GM12878 (cell line): ENCODE measurements around the gene GLRX5. TPM values are rescaled to one million over a fixed set of nuclear protein-coding genes. Genes with fewer than 3 reads are reported as not detected.

Source experiments
- ATAC-seq: fragments of 200-7000 bp; cut with Tn5 transposase; 3 replicates; pipeline ENCODE4 v1.9.1; 2020; ENCODE audit warnings: mild to moderate bottlenecking, moderate library complexity
- BruUV-seq: library from RNA; stranded (reverse); fragments of 400-500 nt; replicated peaks from 2 replicates; lab custom pipeline; 2021; lab: Mats Ljungman, UMichigan
- CTCF ChIA-PET: fragments of 300-600 bp; sonication (Branson Sonifier 250); formaldehyde crosslinking; extraction: SDS; loops from one replicate; lab custom pipeline; 2021; ENCODE audit warnings: inconsistent platforms; lab: Yijun Ruan, JAX
- POLR2A ChIA-PET: fragments of 350-600 bp; formaldehyde crosslinking; extraction: SDS; loops from one replicate; lab custom pipeline; 2021; ENCODE audit warnings: inconsistent platforms; lab: Charles Lee
- RAD21 ChIA-PET: fragments of 300-600 bp; sonication (Branson Sonifier 250); formaldehyde crosslinking; loops from one replicate; lab custom pipeline; 2023; ENCODE audit warnings: antibody characterized with exemption; ENCODE audit not compliant: unreplicated experiment; lab: Charles Lee
- SMC1A ChIA-PET: fragments of 300-600 bp; sonication (Branson Sonifier 250); formaldehyde crosslinking; loops from one replicate; lab custom pipeline; 2023; ENCODE audit not compliant: unreplicated experiment, uncharacterized antibody; lab: Charles Lee
- DNase-seq: peaks from one replicate; pipeline ENCODE4 v3.0.0-alpha.2; 2011; ENCODE audit warnings: low read depth, low spot score
- FAIRE-seq: peaks from 3 replicates; lab custom pipeline; 2011; peaks lifted over from hg19 to GRCh38; lab: Jason Lieb, UNC
- H2AFZ ChIP-seq: 2 replicates; pipeline ENCODE4 v1.6.0; 2011; ENCODE audit warnings: low read depth, low read length, control low read depth; ENCODE audit not compliant: control insufficient read depth
- H3K27ac ChIP-seq: 2 replicates; pipeline ENCODE4 v1.5.1; 2011; ENCODE audit warnings: control low read depth; ENCODE audit not compliant: control insufficient read depth, insufficient read depth
- H3K27me3 ChIP-seq, 2 experiments: replicated peaks in 1 of 2; 2 replicates each; pipeline versions ENCODE4 v1.6.0 to v1.6.1; 2011; ENCODE audit warnings: low read length in 1 of 2; ENCODE audit not compliant: control insufficient read depth in 2 of 2, insufficient read depth in 2 of 2
- H3K36me3 ChIP-seq, 2 experiments: 2 replicates each; pipeline ENCODE4 v1.5.1; 2011; ENCODE audit warnings: low read length in 1 of 2; ENCODE audit not compliant: control insufficient read depth in 2 of 2, insufficient read depth in 2 of 2
- H3K4me1 ChIP-seq: 2 replicates; pipeline ENCODE4 v1.6.1; 2011; ENCODE audit warnings: mild to moderate bottlenecking, low read length, moderate library complexity, mixed read lengths; ENCODE audit not compliant: control insufficient read depth, insufficient read depth
- H3K4me2 ChIP-seq: 2 replicates; pipeline ENCODE4 v1.6.0; 2011; ENCODE audit warnings: control low read depth; ENCODE audit not compliant: control insufficient read depth, insufficient read depth
- H3K4me3 ChIP-seq: fragments of 200-600 bp; sonication (generic); 2 replicates; pipeline ENCODE4 v1.5.1; 2016
- H3K79me2 ChIP-seq: 2 replicates; pipeline ENCODE4 v1.6.0; 2011; ENCODE audit warnings: low read length; ENCODE audit not compliant: control insufficient read depth, insufficient read depth
- H3K9ac ChIP-seq: 2 replicates; pipeline ENCODE4 v1.8.0; 2011; ENCODE audit warnings: low read length, control low read depth, mixed read lengths; ENCODE audit not compliant: control insufficient read depth, insufficient read depth
- H3K9me3 ChIP-seq: replicated peaks from 3 replicates; pipeline ENCODE4 v1.5.1; 2011; ENCODE audit warnings: mild to moderate bottlenecking, low read length; ENCODE audit not compliant: control insufficient read depth, insufficient read depth
- H4K20me1 ChIP-seq: 2 replicates; pipeline ENCODE4 v1.6.0; 2011; ENCODE audit not compliant: control insufficient read depth, insufficient read depth
- JUND ChIP-seq: IDR thresholded peaks from 2 replicates; pipeline ENCODE4 v1.6.1; 2012; ENCODE audit warnings: low read depth, mild to moderate bottlenecking, low read length, improper control_type of control experiment, moderate library complexity
- NR2C2 ChIP-seq: IDR thresholded peaks from 2 replicates; pipeline ENCODE4 v1.6.1; 2011; ENCODE audit warnings: borderline replicate concordance, low read depth; ENCODE audit not compliant: control insufficient read depth, insufficient read length
- RAD51 ChIP-seq: fragments of 450-650 bp; IDR thresholded peaks from 2 replicates; pipeline ENCODE4 v1.6.1; 2016; ENCODE audit warnings: moderate library complexity, mild to moderate bottlenecking, inconsistent platforms
- SREBF1 ChIP-seq: IDR thresholded peaks from 2 replicates; pipeline ENCODE4 v1.6.1; 2012; ENCODE audit warnings: mild to moderate bottlenecking, low read length
- ZNF217 ChIP-seq: fragments of 450-650 bp; IDR thresholded peaks from 2 replicates; pipeline ENCODE4 v1.6.1; 2017; ENCODE audit warnings: antibody characterized with exemption, mild to moderate bottlenecking
- WGBS: methylation state at CpG from one replicate; pipeline ENCODE4 v1.1.6; 2016; ENCODE audit warnings: low lambda C conversion rate; ENCODE audit not compliant: insufficient replicate concordance, insufficient coverage; ENCODE audit errors: missing lambda C conversion rate; 5-methylcytosine and 5-hydroxymethylcytosine counted together
- in situ Hi-C: fragments of 300-500 bp; cut with MboI; formaldehyde crosslinking; loops from 9 replicates; pipeline ENCODE4 v1.14.3; 2018; ENCODE audit warnings: mixed read lengths
- intact Hi-C: fragments of 100-400 bp; cut with micrococcal nuclease; formaldehyde crosslinking; loops from one replicate; pipeline ENCODE4 v1.14.2; 2022; ENCODE audit not compliant: unreplicated experiment
- polyA plus RNA-seq, 11 experiments: library from polyadenylated mRNA; depleted of rRNA in 4 of 11; unstranded in 6 of 11; stranded (reverse) in 5 of 11; fragments of >200 nt; fragmentation: Nextera tagmentation in 4 of 11; fragmentation: Illumina TruSeq in 1 of 11; extraction: Ambion mirVana in 4 of 11; extraction: Trizol in 1 of 11; gene quantifications; 1 replicate in 1 of 11; 2 replicates in 10 of 11; pipeline versions ENCODE4 v1.2.1 to v1.2.3, GENCODE V29; 2011 to 2016; ENCODE audit warnings: inconsistent platforms in 2 of 11, missing spikeins in 2 of 11, low read depth in 1 of 11
- total RNA-seq, 4 experiments: library from RNA; depleted of rRNA in 3 of 4; stranded (reverse); fragments of >200 nt in 3 of 4; fragmentation: Illumina TruSeq in 1 of 4; extraction: Trizol in 1 of 4; gene quantifications; 2 replicates each; pipeline versions ENCODE4 v1.2.1 to v1.2.3, GENCODE V29; 2013 to 2021
- TF ChIP-seq, protein P1 (sequence below): fragments of 150-350 bp; IDR thresholded peaks from 2 replicates; pipeline ENCODE4 v1.6.1; 2016; ENCODE audit warnings: low read depth, low read length
- TF ChIP-seq, protein P2 (sequence below): fragments of 450-650 bp; IDR thresholded peaks from 2 replicates; pipeline ENCODE4 v1.6.1; 2018; ENCODE audit warnings: mild to moderate bottlenecking, low read depth, moderate library complexity; ENCODE audit not compliant: partially characterized antibody
- TF ChIP-seq, protein P3 (sequence below): fragments of 450-650 bp; IDR thresholded peaks from 2 replicates; pipeline ENCODE4 v1.6.1; 2014; ENCODE audit warnings: mild to moderate bottlenecking
- TF ChIP-seq, protein P4 (sequence below): fragments of 450-650 bp; IDR thresholded peaks from 2 replicates; pipeline ENCODE4 v1.6.1; 2016; ENCODE audit warnings: mild to moderate bottlenecking, moderate library complexity, borderline replicate concordance

GLRX5 gene
- total and polyA plus RNA-seq, 10 of the 15 experiments (the other 5 are each of a cell fraction or from before 2014, with no cell fraction given): 12.8 to 139 (median 55.4) TPM

DNA sequence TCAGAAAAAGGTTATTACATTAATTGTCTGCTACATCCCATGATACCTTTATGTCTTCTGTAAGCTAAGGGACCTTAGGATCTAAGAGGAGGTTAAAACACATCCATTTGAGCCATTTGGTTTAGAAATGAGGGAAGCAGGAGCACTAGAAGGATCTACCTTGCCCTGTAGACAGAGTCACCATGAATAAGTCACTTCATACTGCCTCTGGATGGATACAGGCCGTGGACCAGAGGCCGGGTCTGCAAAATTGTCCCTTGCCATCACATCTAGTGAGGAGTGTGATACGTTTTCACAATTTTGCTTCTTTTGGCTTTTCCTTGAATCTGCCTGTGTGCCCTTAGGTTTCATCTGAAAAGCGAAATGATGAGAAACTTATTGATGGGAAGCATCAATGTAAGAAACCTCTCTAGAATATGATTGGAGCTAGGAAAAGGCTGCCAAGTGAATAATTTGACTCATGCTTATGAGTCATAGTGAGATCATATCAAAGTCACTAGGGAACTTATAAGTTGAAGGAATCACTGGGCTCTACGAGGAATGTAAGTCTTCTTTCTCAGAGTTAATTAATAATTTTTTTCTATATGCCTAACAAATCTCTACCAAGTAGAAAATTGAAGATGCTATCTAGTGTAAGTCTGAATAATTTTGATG is 10.8 kb downstream of the GLRX5 start:
- no peak overlapping the region for H3K4me2 ChIP-seq
- H3K79me2 ChIP-seq: peaks cover 12% of the 10 kb centered on the region
- ChIA-PET RAD21 (interaction anchor here (1.1 kb wide), 1 partner anchor 93 kb away, joined by 3 read pairs; no protein-coding TSS in a partner anchor), SMC1A (interaction anchor here (1.1 to 2.9 kb wide), 2 partner anchors 9 to 11 kb away, joined by 3 to 12 read pairs; no protein-coding TSS in a partner anchor), POLR2A (no interaction called here), CTCF (interaction anchor here (1.0 kb wide), 1 partner anchor 137 kb away, joined by 3 read pairs; no protein-coding TSS in a partner anchor)
- no peaks in the 10 kb centered on the region for H3K4me1 ChIP-seq
- intact Hi-C loops (no loop called here), in situ Hi-C loops (no loop called here)
- no TSS peak for BruUV-seq
- no peaks in the 10 kb centered on the region for H3K9me3 ChIP-seq
- H3K36me3 ChIP-seq: peaks cover 0 to 4% of the 10 kb centered on the region in 2 experiments; a peak in 3 of 4 replicates
- H3K27ac ChIP-seq: no peak overlapping the region
- no peaks in the 10 kb centered on the region for H4K20me1 ChIP-seq
- ATAC-seq: no peak
- H2AFZ ChIP-seq: no peak overlapping the region
- H3K27me3 ChIP-seq: no peaks in the 10 kb centered on the region
- H3K9ac ChIP-seq: no peak overlapping the region
- FAIRE-seq: no peak
- DNase-seq: no peak
- H3K4me3 ChIP-seq: no peak overlapping the region
- 89% methylated on average over 5 of the region's 5 CpGs for WGBS
- TF ChIP-seq SREBF1 (no peak), NR2C2 (no peak), JUND (no peak), ZNF217 (no peak), RAD51 (no peak)
- TF ChIP-seq, protein P1, sequence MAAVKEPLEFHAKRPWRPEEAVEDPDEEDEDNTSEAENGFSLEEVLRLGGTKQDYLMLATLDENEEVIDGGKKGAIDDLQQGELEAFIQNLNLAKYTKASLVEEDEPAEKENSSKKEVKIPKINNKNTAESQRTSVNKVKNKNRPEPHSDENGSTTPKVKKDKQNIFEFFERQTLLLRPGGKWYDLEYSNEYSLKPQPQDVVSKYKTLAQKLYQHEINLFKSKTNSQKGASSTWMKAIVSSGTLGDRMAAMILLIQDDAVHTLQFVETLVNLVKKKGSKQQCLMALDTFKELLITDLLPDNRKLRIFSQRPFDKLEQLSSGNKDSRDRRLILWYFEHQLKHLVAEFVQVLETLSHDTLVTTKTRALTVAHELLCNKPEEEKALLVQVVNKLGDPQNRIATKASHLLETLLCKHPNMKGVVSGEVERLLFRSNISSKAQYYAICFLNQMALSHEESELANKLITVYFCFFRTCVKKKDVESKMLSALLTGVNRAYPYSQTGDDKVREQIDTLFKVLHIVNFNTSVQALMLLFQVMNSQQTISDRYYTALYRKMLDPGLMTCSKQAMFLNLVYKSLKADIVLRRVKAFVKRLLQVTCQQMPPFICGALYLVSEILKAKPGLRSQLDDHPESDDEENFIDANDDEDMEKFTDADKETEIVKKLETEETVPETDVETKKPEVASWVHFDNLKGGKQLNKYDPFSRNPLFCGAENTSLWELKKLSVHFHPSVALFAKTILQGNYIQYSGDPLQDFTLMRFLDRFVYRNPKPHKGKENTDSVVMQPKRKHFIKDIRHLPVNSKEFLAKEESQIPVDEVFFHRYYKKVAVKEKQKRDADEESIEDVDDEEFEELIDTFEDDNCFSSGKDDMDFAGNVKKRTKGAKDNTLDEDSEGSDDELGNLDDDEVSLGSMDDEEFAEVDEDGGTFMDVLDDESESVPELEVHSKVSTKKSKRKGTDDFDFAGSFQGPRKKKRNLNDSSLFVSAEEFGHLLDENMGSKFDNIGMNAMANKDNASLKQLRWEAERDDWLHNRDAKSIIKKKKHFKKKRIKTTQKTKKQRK: no peak
- TF ChIP-seq, protein P2, sequence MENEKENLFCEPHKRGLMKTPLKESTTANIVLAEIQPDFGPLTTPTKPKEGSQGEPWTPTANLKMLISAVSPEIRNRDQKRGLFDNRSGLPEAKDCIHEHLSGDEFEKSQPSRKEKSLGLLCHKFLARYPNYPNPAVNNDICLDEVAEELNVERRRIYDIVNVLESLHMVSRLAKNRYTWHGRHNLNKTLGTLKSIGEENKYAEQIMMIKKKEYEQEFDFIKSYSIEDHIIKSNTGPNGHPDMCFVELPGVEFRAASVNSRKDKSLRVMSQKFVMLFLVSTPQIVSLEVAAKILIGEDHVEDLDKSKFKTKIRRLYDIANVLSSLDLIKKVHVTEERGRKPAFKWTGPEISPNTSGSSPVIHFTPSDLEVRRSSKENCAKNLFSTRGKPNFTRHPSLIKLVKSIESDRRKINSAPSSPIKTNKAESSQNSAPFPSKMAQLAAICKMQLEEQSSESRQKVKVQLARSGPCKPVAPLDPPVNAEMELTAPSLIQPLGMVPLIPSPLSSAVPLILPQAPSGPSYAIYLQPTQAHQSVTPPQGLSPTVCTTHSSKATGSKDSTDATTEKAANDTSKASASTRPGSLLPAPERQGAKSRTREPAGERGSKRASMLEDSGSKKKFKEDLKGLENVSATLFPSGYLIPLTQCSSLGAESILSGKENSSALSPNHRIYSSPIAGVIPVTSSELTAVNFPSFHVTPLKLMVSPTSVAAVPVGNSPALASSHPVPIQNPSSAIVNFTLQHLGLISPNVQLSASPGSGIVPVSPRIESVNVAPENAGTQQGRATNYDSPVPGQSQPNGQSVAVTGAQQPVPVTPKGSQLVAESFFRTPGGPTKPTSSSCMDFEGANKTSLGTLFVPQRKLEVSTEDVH: no peak
- TF ChIP-seq, protein P3, sequence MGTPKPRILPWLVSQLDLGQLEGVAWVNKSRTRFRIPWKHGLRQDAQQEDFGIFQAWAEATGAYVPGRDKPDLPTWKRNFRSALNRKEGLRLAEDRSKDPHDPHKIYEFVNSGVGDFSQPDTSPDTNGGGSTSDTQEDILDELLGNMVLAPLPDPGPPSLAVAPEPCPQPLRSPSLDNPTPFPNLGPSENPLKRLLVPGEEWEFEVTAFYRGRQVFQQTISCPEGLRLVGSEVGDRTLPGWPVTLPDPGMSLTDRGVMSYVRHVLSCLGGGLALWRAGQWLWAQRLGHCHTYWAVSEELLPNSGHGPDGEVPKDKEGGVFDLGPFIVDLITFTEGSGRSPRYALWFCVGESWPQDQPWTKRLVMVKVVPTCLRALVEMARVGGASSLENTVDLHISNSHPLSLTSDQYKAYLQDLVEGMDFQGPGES: no peak
- TF ChIP-seq, protein P4, sequence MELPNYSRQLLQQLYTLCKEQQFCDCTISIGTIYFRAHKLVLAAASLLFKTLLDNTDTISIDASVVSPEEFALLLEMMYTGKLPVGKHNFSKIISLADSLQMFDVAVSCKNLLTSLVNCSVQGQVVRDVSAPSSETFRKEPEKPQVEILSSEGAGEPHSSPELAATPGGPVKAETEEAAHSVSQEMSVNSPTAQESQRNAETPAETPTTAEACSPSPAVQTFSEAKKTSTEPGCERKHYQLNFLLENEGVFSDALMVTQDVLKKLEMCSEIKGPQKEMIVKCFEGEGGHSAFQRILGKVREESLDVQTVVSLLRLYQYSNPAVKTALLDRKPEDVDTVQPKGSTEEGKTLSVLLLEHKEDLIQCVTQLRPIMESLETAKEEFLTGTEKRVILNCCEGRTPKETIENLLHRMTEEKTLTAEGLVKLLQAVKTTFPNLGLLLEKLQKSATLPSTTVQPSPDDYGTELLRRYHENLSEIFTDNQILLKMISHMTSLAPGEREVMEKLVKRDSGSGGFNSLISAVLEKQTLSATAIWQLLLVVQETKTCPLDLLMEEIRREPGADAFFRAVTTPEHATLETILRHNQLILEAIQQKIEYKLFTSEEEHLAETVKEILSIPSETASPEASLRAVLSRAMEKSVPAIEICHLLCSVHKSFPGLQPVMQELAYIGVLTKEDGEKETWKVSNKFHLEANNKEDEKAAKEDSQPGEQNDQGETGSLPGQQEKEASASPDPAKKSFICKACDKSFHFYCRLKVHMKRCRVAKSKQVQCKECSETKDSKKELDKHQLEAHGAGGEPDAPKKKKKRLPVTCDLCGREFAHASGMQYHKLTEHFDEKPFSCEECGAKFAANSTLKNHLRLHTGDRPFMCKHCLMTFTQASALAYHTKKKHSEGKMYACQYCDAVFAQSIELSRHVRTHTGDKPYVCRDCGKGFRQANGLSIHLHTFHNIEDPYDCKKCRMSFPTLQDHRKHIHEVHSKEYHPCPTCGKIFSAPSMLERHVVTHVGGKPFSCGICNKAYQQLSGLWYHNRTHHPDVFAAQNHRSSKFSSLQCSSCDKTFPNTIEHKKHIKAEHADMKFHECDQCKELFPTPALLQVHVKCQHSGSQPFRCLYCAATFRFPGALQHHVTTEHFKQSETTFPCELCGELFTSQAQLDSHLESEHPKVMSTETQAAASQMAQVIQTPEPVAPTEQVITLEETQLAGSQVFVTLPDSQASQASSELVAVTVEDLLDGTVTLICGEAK: no peak
